PC-3 (cell line): ENCODE measurements around the gene DHCR24. TPM values are rescaled to one million over a fixed set of nuclear protein-coding genes. Genes with fewer than 3 reads are reported as not detected.

ENCODE experiments used
- ATAC-seq: fragments of 200-7000 bp; cut with Tn5 transposase; 2 replicates; pipeline ENCODE4 v1.9.1; 2020; ENCODE audit warnings: mild to moderate bottlenecking, moderate library complexity
- BruUV-seq: library from RNA; stranded (reverse); fragments of 400-500 nt; replicated peaks from 2 replicates; lab custom pipeline; 2021; lab: Mats Ljungman, UMichigan
- CTCF ChIA-PET: fragments of 300-600 bp; sonication (Branson Sonifier 250); formaldehyde crosslinking; loops from one replicate; lab custom pipeline; 2022; ENCODE audit warnings: antibody characterized with exemption; lab: Charles Lee
- POLR2A ChIA-PET: fragments of 300-600 bp; sonication (Branson Sonifier 250); formaldehyde crosslinking; loops from one replicate; lab custom pipeline; 2022; ENCODE audit warnings: antibody characterized with exemption; ENCODE audit not compliant: unreplicated experiment; lab: Charles Lee
- DNase-seq: peaks from one replicate; pipeline ENCODE4 v3.0.0-alpha.2; 2015
- H2AFZ ChIP-seq: fragments of 300-600 bp; sonication (generic); 2 replicates; pipeline ENCODE4 v1.6.0; 2016; ENCODE audit warnings: antibody characterized with exemption, low read length
- H3F3A ChIP-seq: fragments of 300-600 bp; sonication (generic); one replicate; pipeline ENCODE4 v1.6.0; 2017; ENCODE audit warnings: antibody characterized with exemption, low read length, control low read depth, mild to moderate bottlenecking; ENCODE audit not compliant: unreplicated experiment
- H3K27ac ChIP-seq: fragments of 300-600 bp; sonication (generic); 2 replicates; pipeline ENCODE4 v1.5.1; 2016; ENCODE audit warnings: mild to moderate bottlenecking, low read length
- H3K27me3 ChIP-seq: fragments of 300-600 bp; sonication (generic); 2 replicates; pipeline ENCODE4 v1.6.1; 2016; ENCODE audit warnings: low read length, mixed read lengths
- H3K36me3 ChIP-seq: fragments of 300-600 bp; sonication (generic); 2 replicates; pipeline ENCODE4 v1.6.1; 2016; ENCODE audit warnings: low read depth, mixed run types, low read length, mixed read lengths
- H3K4me1 ChIP-seq: fragments of 300-600 bp; sonication (generic); 2 replicates; pipeline ENCODE4 v1.5.1; 2016; ENCODE audit warnings: low read length; ENCODE audit not compliant: insufficient read depth
- H3K4me2 ChIP-seq: fragments of 300-600 bp; sonication (generic); 2 replicates; pipeline ENCODE4 v1.6.0; 2016; ENCODE audit warnings: low read length
- H3K4me3 ChIP-seq: fragments of 300-600 bp; sonication (generic); 2 replicates; pipeline ENCODE4 v1.5.1; 2016; ENCODE audit warnings: mild to moderate bottlenecking, low read length, mixed read lengths
- H3K79me2 ChIP-seq: fragments of 300-600 bp; sonication (generic); 2 replicates; pipeline ENCODE4 v1.6.1; 2017; ENCODE audit warnings: low read length, mixed read lengths
- H3K9ac ChIP-seq: fragments of 300-600 bp; sonication (generic); 2 replicates; pipeline ENCODE4 v1.6.0; 2016; ENCODE audit warnings: mild to moderate bottlenecking, low read length
- H3K9me2 ChIP-seq: fragments of 300-600 bp; sonication (generic); replicated peaks from 2 replicates; pipeline ENCODE4 v1.6.1; 2016; ENCODE audit warnings: mixed run types, low read length, mixed read lengths
- H3K9me3 ChIP-seq: fragments of 300-600 bp; sonication (generic); 2 replicates; pipeline ENCODE4 v1.6.1; 2016; ENCODE audit warnings: low read length, mixed read lengths
- H4K20me1 ChIP-seq: fragments of 300-600 bp; sonication (generic); 2 replicates; pipeline ENCODE4 v1.6.1; 2016; ENCODE audit warnings: low read length, mixed read lengths
- EZH2 ChIP-seq: fragments of 300-600 bp; sonication (generic); IDR thresholded peaks from one replicate; pipeline ENCODE4 v1.6.1; 2017; ENCODE audit warnings: antibody characterized with exemption, mild to moderate bottlenecking, low read length; ENCODE audit not compliant: unreplicated experiment
- EZH2phosphoT487 ChIP-seq: fragments of 300-600 bp; sonication (generic); IDR thresholded peaks from 2 replicates; pipeline ENCODE4 v1.6.1; 2018; ENCODE audit warnings: mild to moderate bottlenecking, antibody characterized with exemption, low read length, borderline replicate concordance
- intact Hi-C: fragments of 100-400 bp; cut with micrococcal nuclease; formaldehyde crosslinking; loops from 2 replicates; pipeline ENCODE4 v1.9.0; 2023
- total RNA-seq: library from RNA; depleted of rRNA; stranded (reverse); fragments of >200 nt; gene quantifications from 2 replicates; pipeline ENCODE4 v1.2.3, GENCODE V29; 2014
- TF ChIP-seq, protein P1 (sequence below): fragments of 300-600 bp; sonication (generic); conservative IDR thresholded peaks from 2 replicates; pipeline ENCODE4 v1.5.1; 2017; ENCODE audit warnings: antibody characterized with exemption, low read depth, mild to moderate bottlenecking, low read length

The DHCR24 gene
- total RNA-seq, 1 experiment from 2014 or later, result 166 TPM

DNA sequence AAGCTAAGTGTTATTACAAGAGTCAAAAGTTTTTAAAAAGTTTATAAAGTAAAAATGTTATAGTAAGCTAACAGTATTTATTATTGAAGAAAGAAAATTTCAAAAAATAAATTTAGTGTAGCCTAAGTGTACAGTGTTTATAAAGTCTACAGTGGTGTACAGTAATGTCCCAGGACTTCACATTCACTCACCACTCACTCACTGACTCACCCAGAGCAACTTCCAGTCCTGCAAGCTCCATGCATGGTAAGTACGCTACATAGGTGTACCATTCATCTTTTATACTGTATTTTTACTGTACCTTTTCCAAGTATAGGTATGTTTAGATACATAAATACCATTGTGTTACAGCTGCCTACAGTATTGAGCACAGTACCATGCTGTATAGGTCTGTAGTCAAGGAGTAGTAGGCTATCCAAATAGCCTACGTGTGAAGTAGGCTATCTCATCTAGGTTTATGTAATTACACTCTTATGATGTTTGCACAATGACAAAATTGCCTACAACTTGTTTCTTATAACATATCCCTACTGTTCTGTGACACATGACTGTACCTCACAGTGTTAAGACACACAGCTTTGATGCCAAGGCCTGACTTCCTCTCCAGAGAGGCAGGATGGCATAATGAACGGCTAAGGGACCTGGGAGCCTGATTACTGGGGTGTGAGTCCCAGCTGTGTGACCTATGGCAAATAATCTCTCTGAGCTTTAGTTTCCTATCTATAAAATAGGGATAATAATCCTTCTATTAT, 12.7 kb downstream of the DHCR24 start:
- H3K27ac ChIP-seq, result peak overlapping the region; percentile 72
- peaks cover 5% of the 10 kb centered on the region; the same call in 1 of the 2 replicates for H4K20me1 ChIP-seq
- H3K4me2 ChIP-seq, result peak overlapping the region; percentile 54

DNA sequence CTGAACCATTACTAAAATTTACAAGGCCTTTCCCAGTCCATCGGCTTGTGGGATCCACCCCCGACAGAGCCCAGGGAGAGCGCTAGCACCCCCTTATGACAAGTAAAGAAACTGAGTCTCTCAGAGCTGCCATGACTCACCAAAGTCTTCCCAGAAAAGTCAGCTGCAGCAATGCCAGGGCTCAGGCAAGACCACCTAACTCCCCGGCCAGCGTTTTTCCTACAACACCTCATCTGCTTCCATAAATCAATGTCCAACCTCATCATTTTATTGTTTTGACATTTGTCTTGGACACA, 15.0 kb downstream of the DHCR24 start:
- no peak overlapping the region for H3K27ac ChIP-seq
- BruUV-seq, result no TSS peak
- H3K36me3 ChIP-seq, result peaks cover 69% of the 10 kb centered on the region
- ChIA-PET POLR2A (no interaction called here), CTCF (interaction anchor here (0.8 kb wide), 1 partner anchor 73 kb away, joined by 3 read pairs; no protein-coding TSS in a partner anchor)
- H3K4me2 ChIP-seq, result no peak overlapping the region
- ATAC-seq (no peak), DNase-seq (no peak)
- intact Hi-C loops, result loop anchor here (10.0 kb wide), 1 partner anchor 133 kb away; no protein-coding TSS in a partner anchor
- H3K4me3 ChIP-seq, result no peak overlapping the region
- H3K79me2 ChIP-seq, result peaks cover 14% of the 10 kb centered on the region
- no peak for TF ChIP-seq EZH2phosphoT487
- TF ChIP-seq EZH2, result no peak
- no peaks in the 10 kb centered on the region for H3K9me3 ChIP-seq
- H3K9ac ChIP-seq, result no peak overlapping the region
- H2AFZ ChIP-seq, result no peak overlapping the region
- peaks cover 13% of the 10 kb centered on the region for H3F3A ChIP-seq
- H4K20me1 ChIP-seq, result peaks cover 5% of the 10 kb centered on the region; the same call in 1 of the 2 replicates
- H3K27me3 ChIP-seq, result no peaks in the 10 kb centered on the region
- H3K9me2 ChIP-seq, result no peaks in the 10 kb centered on the region
- peaks cover 48% of the 10 kb centered on the region for H3K4me1 ChIP-seq

More for the DNA sequence above, 12.7 kb downstream of the DHCR24 start:
- TF ChIP-seq, protein P1, sequence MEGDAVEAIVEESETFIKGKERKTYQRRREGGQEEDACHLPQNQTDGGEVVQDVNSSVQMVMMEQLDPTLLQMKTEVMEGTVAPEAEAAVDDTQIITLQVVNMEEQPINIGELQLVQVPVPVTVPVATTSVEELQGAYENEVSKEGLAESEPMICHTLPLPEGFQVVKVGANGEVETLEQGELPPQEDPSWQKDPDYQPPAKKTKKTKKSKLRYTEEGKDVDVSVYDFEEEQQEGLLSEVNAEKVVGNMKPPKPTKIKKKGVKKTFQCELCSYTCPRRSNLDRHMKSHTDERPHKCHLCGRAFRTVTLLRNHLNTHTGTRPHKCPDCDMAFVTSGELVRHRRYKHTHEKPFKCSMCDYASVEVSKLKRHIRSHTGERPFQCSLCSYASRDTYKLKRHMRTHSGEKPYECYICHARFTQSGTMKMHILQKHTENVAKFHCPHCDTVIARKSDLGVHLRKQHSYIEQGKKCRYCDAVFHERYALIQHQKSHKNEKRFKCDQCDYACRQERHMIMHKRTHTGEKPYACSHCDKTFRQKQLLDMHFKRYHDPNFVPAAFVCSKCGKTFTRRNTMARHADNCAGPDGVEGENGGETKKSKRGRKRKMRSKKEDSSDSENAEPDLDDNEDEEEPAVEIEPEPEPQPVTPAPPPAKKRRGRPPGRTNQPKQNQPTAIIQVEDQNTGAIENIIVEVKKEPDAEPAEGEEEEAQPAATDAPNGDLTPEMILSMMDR, result no peak
- TF ChIP-seq EZH2 (no peak), EZH2phosphoT487 (no peak)
- ChIA-PET CTCF (interaction anchor here (0.6 to 0.7 kb wide), 2 partner anchors 60 to 71 kb away, joined by 3 to 7 read pairs; no protein-coding TSS in a partner anchor), POLR2A (interaction anchor here (1.1 kb wide), 1 partner anchor 31 kb away, joined by 4 read pairs; no protein-coding TSS in a partner anchor)
- DNase-seq (peak; percentile 68), ATAC-seq (peak; percentile 86)
- Histone ChIP-seq H3K4me3 (no peak overlapping the region), H3K9me2 (no peaks in the 10 kb centered on the region), H3K9me3 (no peaks in the 10 kb centered on the region), H3K27me3 (no peaks in the 10 kb centered on the region), H2AFZ (no peak overlapping the region), H3K79me2 (peaks cover 35% of the 10 kb centered on the region), H3K36me3 (peaks cover 66% of the 10 kb centered on the region), H3K4me1 (peaks cover 44% of the 10 kb centered on the region), H3K9ac (no peak overlapping the region), H3F3A (peaks cover 13% of the 10 kb centered on the region)
- no TSS peak for BruUV-seq
- intact Hi-C loops, result loop anchor here (1.0 to 10.0 kb wide), 2 partner anchors 8 to 131 kb away; no protein-coding TSS in a partner anchor

DNA sequence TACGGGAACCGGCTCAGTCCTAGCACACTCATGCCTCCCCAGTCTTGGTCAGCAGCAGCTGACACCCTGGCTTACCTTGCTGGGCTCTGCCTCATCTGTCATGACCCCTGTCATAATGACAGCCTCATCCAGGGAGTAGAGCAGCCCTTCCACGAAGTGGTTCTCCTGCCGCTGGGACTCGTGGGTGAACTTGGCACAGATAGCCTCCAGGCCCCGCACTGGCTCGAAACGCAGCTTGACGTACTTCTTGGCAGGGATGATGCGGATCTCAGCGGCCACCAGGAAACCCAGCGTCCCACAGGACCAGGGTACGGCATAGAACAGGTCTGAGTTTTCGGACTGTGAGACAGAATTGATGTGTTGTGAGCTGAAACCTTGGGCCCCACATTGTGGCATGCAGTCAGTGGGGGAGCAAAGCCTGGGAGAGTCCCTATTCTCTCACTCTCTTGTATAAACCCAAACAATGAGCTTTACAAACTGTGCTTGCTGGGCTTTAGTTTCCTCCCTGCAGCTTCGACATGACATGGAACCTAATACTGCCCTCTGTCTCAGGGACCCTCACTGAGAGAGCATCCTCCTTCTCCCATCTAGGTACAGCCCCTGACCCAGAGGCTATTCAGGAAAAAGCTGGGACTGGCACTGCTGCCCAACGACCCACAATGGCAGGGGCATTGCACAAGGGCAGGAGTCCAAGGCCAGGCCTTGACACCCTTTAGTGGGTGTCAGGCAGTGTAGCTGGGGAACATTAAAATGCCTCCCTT, 15.5 kb downstream of the DHCR24 start:
- H3F3A ChIP-seq, result peaks cover 13% of the 10 kb centered on the region
- DNase-seq (no peak), ATAC-seq (no peak)
- no peaks in the 10 kb centered on the region for H3K9me3 ChIP-seq
- intact Hi-C loops, result loop anchor here (10.0 kb wide), 1 partner anchor 133 kb away; no protein-coding TSS in a partner anchor
- TF ChIP-seq, protein P1, result no peak
- no peak for TF ChIP-seq EZH2
- TF ChIP-seq EZH2phosphoT487, result no peak
- no peaks in the 10 kb centered on the region for H3K27me3 ChIP-seq
- H3K36me3 ChIP-seq, result peaks cover 70% of the 10 kb centered on the region
- no peak overlapping the region for H3K4me3 ChIP-seq
- no peak overlapping the region for H3K27ac ChIP-seq
- H4K20me1 ChIP-seq, result peaks cover 5% of the 10 kb centered on the region; the same call in 1 of the 2 replicates
- no peak overlapping the region for H2AFZ ChIP-seq
- no peaks in the 10 kb centered on the region for H3K9me2 ChIP-seq
- H3K4me2 ChIP-seq, result no peak overlapping the region
- H3K79me2 ChIP-seq, result 0 out of 2 replicates have a peak, but pooled peaks cover 10% of the 10 kb centered on the region
- ChIA-PET POLR2A (no interaction called here), CTCF (no interaction called here)
- no peak overlapping the region for H3K9ac ChIP-seq
- peaks cover 43% of the 10 kb centered on the region for H3K4me1 ChIP-seq
- no TSS peak for BruUV-seq
